Stimulated activated CD8-positive, alpha-beta memory T cell treated with anti-CD3 and anti-CD28 coated beads, Interleukin-2, amount 100 ng/mL, for 48 hours (primary cell): ENCODE results near the gene SLC24A1.

Experiments
- DNase-seq, 2 donors: peaks; one replicate each; pipeline ENCODE4 v3.0.0-alpha.2; 2020; ENCODE audit warnings: low read depth in 2 of 2

The SLC24A1 gene

GRCh38 chr15:65651831-65652749 is 30.4 kb downstream of the SLC24A1 start:
- no peak for DNase-seq

GRCh38 chr15:65653341-65653740 is 31.6 kb downstream of the SLC24A1 start:
- no peak for DNase-seq

GRCh38 chr15:65653801-65654521 is 32.2 kb downstream of the SLC24A1 start:
- DNase-seq, result no peak

GRCh38 chr15:65655026-65655425 is 33.3 kb downstream of the SLC24A1 start:
- DNase-seq, result no peak

GRCh38 chr15:65655457-65655856 is 33.7 kb downstream of the SLC24A1 start:
- no peak for DNase-seq

GRCh38 chr15:65659502-65660052 is 37.8 kb downstream of the SLC24A1 start:
- DNase-seq, result no peak

- no peak for DNase-seq
Measured at GRCh38 chr15:65660927-65661326, 39.2 kb downstream of the SLC24A1 start.

- DNase-seq, result no peak
Measured at GRCh38 chr15:65663521-65663920, 41.8 kb downstream of the SLC24A1 start.

GRCh38 chr15:65666257-65666656 is 44.5 kb downstream of the SLC24A1 start:
- DNase-seq, result no peak

GRCh38 chr15:65675551-65675950 is 53.8 kb downstream of the SLC24A1 start:
- no peak for DNase-seq

- DNase-seq, result no peak
Measured at GRCh38 chr15:65676123-65676522, 54.4 kb downstream of the SLC24A1 start.

- no peak for DNase-seq
Measured at GRCh38 chr15:65680544-65680943, 58.8 kb downstream of the SLC24A1 start.

GRCh38 chr15:65682404-65682911 is 60.7 kb downstream of the SLC24A1 start:
- DNase-seq, result no peak

- no peak for DNase-seq
Measured at GRCh38 chr15:65688462-65688861, 66.7 kb downstream of the SLC24A1 start.

- no peak for DNase-seq
Measured at GRCh38 chr15:65690173-65690572, 68.4 kb downstream of the SLC24A1 start.

GRCh38 chr15:65690778-65691177 is 69.0 kb downstream of the SLC24A1 start:
- DNase-seq, result no peak

- no peak for DNase-seq
Measured at GRCh38 chr15:65695081-65695480, 73.3 kb downstream of the SLC24A1 start.
